Measurements from ENCODE around the gene TYK2.
A peak's percentile ranks its signal among the peaks of the same experiment; 100 is the strongest.
"Not testable (repeated sequence)": the region's sequence is repeated elsewhere in the genome, so short reads cannot be mapped to it uniquely, and the experiment has no call there.

The TYK2 gene

GRCh38 chr19:10406191-10406590 is 25.8 kb upstream of the TYK2 start:
- no peak for DNase-seq

GRCh38 chr19:10404888-10405820 is 24.8 kb upstream of the TYK2 start:
- DNase-seq: no peak

- peak; percentile 90 for DNase-seq
Measured at GRCh38 chr19:10403137-10404021, 23.0 kb upstream of the TYK2 start, which contains the start of gene CDC37. Gene CDC37 (minus strand): TSS chr19:10403542. CDS start chr19:10403479, 63 bp downstream.

DNA sequence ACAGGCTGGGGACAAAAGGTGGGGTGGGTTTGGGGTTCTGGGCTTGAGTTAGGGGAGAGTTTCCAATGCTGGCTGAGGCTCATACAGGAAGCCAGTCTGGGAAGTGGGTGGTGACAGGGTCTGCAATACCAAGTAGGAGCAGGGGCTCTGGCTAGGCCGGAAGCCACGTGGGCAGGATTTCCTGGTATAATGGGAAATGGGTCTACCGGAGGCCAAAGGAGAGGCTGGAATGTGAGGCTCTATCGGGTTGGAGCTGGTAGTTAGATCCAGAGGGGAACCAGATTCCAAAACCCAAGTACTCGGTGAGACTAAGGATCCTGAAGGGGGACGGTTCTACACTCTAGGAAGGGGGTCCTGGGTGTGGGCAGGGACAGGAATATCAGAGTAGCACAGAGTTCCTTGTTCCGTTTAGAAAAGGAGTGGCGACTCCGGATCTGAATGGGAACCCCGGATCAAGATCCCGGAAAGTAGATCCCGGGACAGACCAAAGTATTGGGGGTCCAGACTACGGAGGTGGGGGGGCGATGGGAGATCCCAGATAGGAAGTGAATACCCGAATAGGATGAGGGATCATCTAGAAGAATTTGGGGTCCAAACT is 22.2 kb upstream of the TYK2 start:
- DNase-seq: peak; percentile 38

GRCh38 chr19:10399878-10400277 is 19.5 kb upstream of the TYK2 start:
- no peak for DNase-seq

GRCh38 chr19:10399340-10399739 is 19.0 kb upstream of the TYK2 start:
- DNase-seq: not testable (repeated sequence)

DNA sequence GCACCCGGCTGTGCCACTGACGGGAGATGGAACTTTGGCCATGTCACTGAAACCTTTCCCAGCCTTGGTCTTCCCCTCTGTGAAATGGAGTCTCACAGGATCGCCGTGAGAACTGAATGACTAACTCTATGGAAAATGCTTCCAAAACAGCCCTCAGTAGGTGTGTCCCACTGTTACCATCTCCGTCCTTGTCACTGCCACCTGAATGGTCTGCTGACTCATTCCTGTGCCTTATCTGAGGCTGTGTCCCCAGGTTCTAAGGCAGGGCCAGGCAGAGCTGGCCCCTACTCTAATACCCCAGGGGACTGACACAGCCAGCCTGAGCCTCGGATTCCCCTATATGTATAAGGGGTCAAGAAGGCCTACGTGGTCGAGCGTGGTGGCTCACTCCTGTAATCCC is 18.4 kb upstream of the TYK2 start:
- DNase-seq: no peak

DNA sequence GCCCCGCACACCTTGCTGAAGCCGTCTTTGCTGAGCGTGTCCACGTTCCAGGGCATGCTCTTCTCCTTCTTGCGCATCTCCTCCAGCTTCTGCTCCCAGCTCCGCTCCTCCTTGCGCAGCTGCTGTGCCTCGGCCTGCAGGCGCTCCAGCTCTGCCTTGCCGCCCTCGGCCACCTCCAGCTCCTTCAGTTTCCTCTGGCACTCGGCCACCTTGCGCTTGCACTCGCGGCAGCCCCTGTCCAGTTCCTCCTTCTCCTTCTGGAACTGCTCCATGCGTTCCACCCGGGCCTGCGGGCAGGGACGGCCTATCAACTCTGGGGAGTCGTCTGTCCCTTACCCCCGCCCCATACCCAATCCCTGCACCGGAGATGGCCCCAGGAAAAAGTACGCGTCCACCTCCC is 15.5 kb upstream of the TYK2 start:
- DNase-seq: no peak

- DNase-seq: no peak
Measured at GRCh38 chr19:10395436-10395835, 15.1 kb upstream of the TYK2 start.

DNA sequence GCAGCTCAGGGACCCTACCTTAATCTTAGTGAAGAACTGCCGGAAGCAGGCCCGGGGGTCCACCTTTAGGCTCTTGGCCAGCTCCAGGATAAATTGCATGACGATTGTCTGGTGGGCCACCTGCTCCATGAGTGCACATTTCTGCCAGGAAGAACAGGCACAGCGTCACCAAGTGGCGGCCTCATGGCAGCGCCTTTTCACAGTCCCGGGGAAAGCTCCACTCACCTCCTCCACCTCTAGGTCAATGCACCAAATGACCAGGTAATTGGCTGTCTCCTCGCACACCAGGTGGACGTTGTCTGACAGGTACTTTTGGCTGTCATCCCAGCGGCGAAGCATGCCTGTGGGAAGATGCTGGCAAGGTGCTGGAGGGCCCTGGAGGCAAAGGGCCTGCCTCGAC is 14.6 kb upstream of the TYK2 start:
- DNase-seq: no peak

- DNase-seq: no peak
Measured at GRCh38 chr19:10393137-10393536, 12.8 kb upstream of the TYK2 start.

GRCh38 chr19:10392120-10392519 is 11.7 kb upstream of the TYK2 start:
- no peak for DNase-seq

DNA sequence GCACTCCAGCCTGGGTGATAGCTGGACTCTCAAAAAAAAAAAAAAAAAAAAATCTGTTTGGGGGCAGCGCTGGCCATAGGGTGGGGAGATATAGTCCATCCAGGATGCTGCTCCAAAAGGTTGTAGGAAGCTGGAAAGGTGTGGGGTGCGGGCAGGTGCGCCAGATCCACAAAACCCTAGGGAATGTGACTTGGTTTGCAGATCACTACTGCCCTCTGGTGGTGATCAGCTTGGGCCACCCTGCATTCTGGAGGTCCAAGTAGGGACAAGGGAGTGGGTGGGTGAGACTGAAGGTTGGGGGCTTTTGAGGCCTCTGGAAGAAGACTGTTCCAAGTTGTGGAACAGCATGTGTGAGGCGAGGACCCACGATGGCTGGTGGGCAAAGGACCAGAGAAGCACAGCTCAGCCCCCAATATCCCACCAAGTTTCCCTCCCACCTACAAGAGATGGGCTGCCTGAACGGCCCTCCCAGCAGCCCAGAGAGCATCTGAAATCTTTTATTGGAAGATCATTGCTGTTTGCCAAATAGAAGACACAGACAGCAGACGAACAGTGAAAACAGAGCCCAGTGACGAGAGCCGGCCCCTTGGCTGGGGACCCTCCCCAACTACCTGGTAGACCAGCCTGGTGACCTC is 10.4 kb upstream of the TYK2 start:
- no peak for DNase-seq

- no peak for DNase-seq
Measured at GRCh38 chr19:10389863-10390262, 9.5 kb upstream of the TYK2 start.

GRCh38 chr19:10388957-10389356 is 8.6 kb upstream of the TYK2 start:
- DNase-seq: peak; percentile 69

DNA sequence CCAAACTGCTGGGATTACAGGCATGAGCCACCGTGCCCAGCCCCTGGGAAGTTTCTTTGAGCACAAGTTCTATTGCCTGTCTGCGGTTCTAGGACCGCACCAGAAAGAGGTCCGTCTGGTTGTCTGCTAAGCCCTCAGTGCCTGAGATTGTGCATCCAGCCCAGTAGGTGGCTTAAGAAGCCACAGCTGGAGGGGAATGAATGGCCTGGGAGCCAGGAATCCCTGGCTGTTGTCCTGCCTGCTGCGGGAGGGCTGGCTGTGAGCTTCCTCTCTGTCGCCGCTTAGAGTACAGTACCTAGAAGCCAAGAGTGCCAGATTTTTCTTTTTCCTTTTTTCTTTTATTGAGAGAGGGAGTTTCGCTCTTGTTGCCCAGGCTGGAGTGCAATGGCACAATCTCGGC is 4.2 kb upstream of the TYK2 start:
- no peak for DNase-seq

DNA sequence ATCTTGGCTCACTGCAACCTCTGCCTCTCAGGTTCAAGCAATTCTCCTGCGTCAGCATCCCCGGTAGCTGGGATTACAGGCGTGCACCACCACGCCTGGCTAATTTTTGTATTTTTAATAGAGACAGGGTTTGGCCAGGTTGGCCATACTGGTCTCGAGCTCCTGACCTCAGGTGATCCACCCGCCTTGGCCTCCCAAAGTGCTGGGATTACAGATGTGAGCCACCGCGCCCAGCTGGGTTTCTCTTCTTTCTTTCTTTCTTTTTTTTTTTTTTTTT is 2.8 kb upstream of the TYK2 start:
- not testable (repeated sequence) for DNase-seq

GRCh38 chr19:10379880-10380312 is 476 bp downstream of the TYK2 start:
- DNase-seq: no peak

DNA sequence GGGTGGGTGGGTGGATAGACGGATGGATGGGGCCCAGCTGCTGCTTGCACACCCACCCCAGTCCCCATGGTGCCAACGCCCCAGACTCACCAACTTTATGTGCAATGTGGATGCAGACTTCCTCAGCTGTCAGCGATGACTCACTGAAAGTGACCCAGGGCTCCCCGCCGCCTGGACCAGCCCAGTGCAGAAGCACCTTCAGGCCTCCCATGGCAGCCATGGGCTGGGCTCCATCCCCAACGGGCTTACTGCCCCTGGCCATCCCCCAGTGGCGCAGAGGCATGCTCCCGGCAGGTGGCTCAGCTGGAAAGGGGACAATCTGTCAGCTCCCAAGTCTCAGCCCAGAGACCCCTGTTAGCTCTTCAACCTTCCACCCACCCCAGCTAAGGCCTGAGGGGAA is 2.2 kb downstream of the TYK2 start:
- DNase-seq: no peak

GRCh38 chr19:10377140-10377640 is 3.2 kb downstream of the TYK2 start:
- not testable (repeated sequence) for DNase-seq

DNA sequence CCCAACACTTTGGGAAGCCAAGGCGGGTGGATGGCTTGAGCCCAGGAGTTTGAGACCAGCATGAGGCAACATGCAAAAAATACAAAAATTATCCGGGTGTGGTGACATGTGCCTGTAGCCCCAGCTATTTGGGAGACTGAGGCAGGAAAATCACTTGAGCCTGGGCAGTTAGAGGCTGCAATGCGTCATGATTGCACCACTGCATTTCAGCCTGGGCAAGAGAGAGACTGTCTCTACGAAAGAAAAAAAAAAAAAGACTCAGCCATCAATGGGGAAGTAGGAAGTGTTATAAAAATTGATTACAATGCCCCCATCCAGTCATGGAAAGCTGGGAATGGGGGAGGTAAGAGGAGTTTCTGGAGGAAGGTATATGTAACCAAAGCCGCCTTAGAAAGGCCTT is 5.4 kb downstream of the TYK2 start:
- no peak for DNase-seq

DNA sequence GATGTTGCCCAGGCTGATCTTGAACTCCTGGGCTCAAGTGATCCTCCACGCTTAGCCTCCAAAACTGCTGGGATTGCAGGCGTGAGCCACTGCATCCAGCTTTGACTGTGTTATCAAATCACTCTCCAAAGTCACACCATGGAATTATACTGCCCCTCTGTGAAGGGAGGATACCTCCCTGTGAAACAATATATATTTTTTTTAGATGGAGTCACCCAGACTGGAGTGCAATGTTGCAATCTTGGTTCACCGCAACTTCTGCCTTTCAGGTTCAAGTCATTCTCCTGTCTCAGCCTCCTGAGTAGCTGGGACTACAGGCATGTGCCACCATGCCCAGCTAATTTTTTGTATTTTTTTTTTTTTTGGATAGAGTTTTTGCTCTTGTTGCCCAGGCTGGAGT is 7.7 kb downstream of the TYK2 start:
- DNase-seq: no peak

Measured in kidney glomerular epithelial cell (primary cell).